Astrocyte of the hippocampus (primary cell): ENCODE results near the gene VWCE.

ENCODE experiments used
- DNase-seq: peaks from one replicate; pipeline ENCODE4 v3.0.0; 2011; ENCODE audit warnings: low read depth, low spot score

VWCE gene

GRCh38 chr11:61329871-61330270, 34.8 kb upstream of the VWCE start:
- DNase-seq = no peak

- DNase-seq = no peak
Observed at GRCh38 chr11:61328351-61328750, 33.2 kb upstream of the VWCE start.

GRCh38 chr11:61327669-61328071, 32.6 kb upstream of the VWCE start:
- DNase-seq = peak; percentile 51

- peak; percentile 72 for DNase-seq
Observed at GRCh38 chr11:61325649-61326414, 30.7 kb upstream of the VWCE start.

- DNase-seq = peak; percentile 10
Observed at GRCh38 chr11:61315260-61315659, 20.1 kb upstream of the VWCE start.

- no peak for DNase-seq
Observed at GRCh38 chr11:61310749-61311148, 15.6 kb upstream of the VWCE start.

- no peak for DNase-seq
Observed at GRCh38 chr11:61309739-61310138, 14.6 kb upstream of the VWCE start.

- no peak for DNase-seq
Observed at GRCh38 chr11:61309141-61309540, 14.0 kb upstream of the VWCE start.

GRCh38 chr11:61307354-61307753, 12.2 kb upstream of the VWCE start:
- no peak for DNase-seq

GRCh38 chr11:61306221-61306620, 11.1 kb upstream of the VWCE start:
- DNase-seq = no peak

GRCh38 chr11:61305417-61305816, 10.3 kb upstream of the VWCE start:
- DNase-seq = no peak

- no peak for DNase-seq
Observed at GRCh38 chr11:61303725-61304124, 8.6 kb upstream of the VWCE start.

GRCh38 chr11:61302550-61302949, 7.4 kb upstream of the VWCE start:
- no peak for DNase-seq

GRCh38 chr11:61298663-61299244, 3.6 kb upstream of the VWCE start:
- DNase-seq = no peak

GRCh38 chr11:61297746-61298145, 2.6 kb upstream of the VWCE start:
- DNase-seq = peak; percentile 97

- no peak for DNase-seq
Observed at GRCh38 chr11:61297341-61297740, 2.2 kb upstream of the VWCE start.

GRCh38 chr11:61295596-61295926, 445 bp upstream of the VWCE start:
- no peak for DNase-seq

- peak; percentile 65 for DNase-seq
Observed at GRCh38 chr11:61293867-61294716, 1.0 kb downstream of the VWCE start.

GRCh38 chr11:61292356-61292755, 2.8 kb downstream of the VWCE start:
- no peak for DNase-seq

- no peak for DNase-seq
Observed at GRCh38 chr11:61290905-61291690, 4.0 kb downstream of the VWCE start.

GRCh38 chr11:61287338-61287977, 7.7 kb downstream of the VWCE start:
- DNase-seq = no peak
